H9 (cell line): ENCODE results near the gene USP6NL. TPM values are rescaled to one million over a fixed set of nuclear protein-coding genes. Genes with fewer than 3 reads are reported as not detected.

Experiments
- DNase-seq: peaks from one replicate; pipeline ENCODE4 v3.0.0-alpha.2; 2017
- H2AFZ ChIP-seq: one replicate; pipeline ENCODE4 v1.6.1; 2013; ENCODE audit warnings: mild to moderate bottlenecking, low read length, control low read depth, moderate library complexity
- H2AK5ac ChIP-seq: 2 replicates; pipeline ENCODE4 v1.6.1; 2013; ENCODE audit warnings: low read length, control low read depth, mixed read lengths; ENCODE audit not compliant: insufficient read length
- H2BK120ac ChIP-seq: one replicate; pipeline ENCODE4 v1.6.1; 2013; ENCODE audit warnings: low read depth, mild to moderate bottlenecking, low read length, control low read depth, inconsistent platforms; ENCODE audit not compliant: poor library complexity, severe bottlenecking
- H2BK12ac ChIP-seq: 2 replicates; pipeline ENCODE4 v1.6.1; 2013; ENCODE audit warnings: low read length, control low read depth, mixed read lengths, low read depth; ENCODE audit not compliant: insufficient read length
- H2BK15ac ChIP-seq: 2 replicates; pipeline ENCODE4 v1.6.1; 2013; ENCODE audit warnings: low read depth, low read length, control low read depth
- H2BK20ac ChIP-seq: one replicate; pipeline ENCODE4 v1.6.1; 2013; ENCODE audit warnings: low read depth, mild to moderate bottlenecking, low read length, control low read depth, inconsistent platforms; ENCODE audit not compliant: poor library complexity, severe bottlenecking
- H2BK5ac ChIP-seq: 2 replicates; pipeline ENCODE4 v1.6.1; 2013; ENCODE audit warnings: low read length, control low read depth, mixed read lengths; ENCODE audit not compliant: insufficient read length
- H3K14ac ChIP-seq: 2 replicates; pipeline ENCODE4 v1.6.1; 2013; ENCODE audit warnings: low read length, control low read depth; ENCODE audit not compliant: insufficient read depth
- H3K18ac ChIP-seq: 2 replicates; pipeline ENCODE4 v1.6.1; 2013; ENCODE audit warnings: low read depth, mild to moderate bottlenecking, mixed read lengths, low read length, control low read depth; ENCODE audit not compliant: insufficient read length
- H3K23ac ChIP-seq: 2 replicates; pipeline ENCODE4 v1.6.1; 2013; ENCODE audit warnings: low read length, control low read depth, mixed read lengths, low read depth; ENCODE audit not compliant: insufficient read length
- H3K23me2 ChIP-seq: 2 replicates; pipeline ENCODE4 v1.6.1; 2013; ENCODE audit warnings: low read depth, mild to moderate bottlenecking, mixed read lengths, low read length, control low read depth; ENCODE audit not compliant: insufficient read length, poor library complexity, severe bottlenecking
- H3K27ac ChIP-seq: 2 replicates; pipeline ENCODE4 v1.5.1; 2013; ENCODE audit warnings: low read length, control low read depth, mixed read lengths, low read depth; ENCODE audit not compliant: insufficient read length
- H3K27me3 ChIP-seq: 2 replicates; pipeline ENCODE4 v1.6.1; 2013; ENCODE audit warnings: low read length, control low read depth, inconsistent platforms; ENCODE audit not compliant: insufficient read depth
- H3K4ac ChIP-seq: 2 replicates; pipeline ENCODE4 v1.6.1; 2013; ENCODE audit warnings: low read depth, mild to moderate bottlenecking, control low read depth, inconsistent platforms, low read length, moderate library complexity
- H3K4me1 ChIP-seq: 2 replicates; pipeline ENCODE4 v1.6.1; 2013; ENCODE audit warnings: low read length, control low read depth, inconsistent platforms; ENCODE audit not compliant: insufficient read depth
- H3K4me2 ChIP-seq: 2 replicates; pipeline ENCODE4 v1.6.1; 2013; ENCODE audit warnings: low read length, control low read depth, mixed read lengths; ENCODE audit not compliant: insufficient read length, insufficient read depth
- H3K56ac ChIP-seq: 2 replicates; pipeline ENCODE4 v1.6.1; 2013; ENCODE audit warnings: low read depth, mild to moderate bottlenecking, mixed read lengths, low read length, control low read depth; ENCODE audit not compliant: insufficient read length
- H3K79me1 ChIP-seq: 2 replicates; pipeline ENCODE4 v1.6.1; 2013; ENCODE audit warnings: low read depth, mild to moderate bottlenecking, moderate library complexity, low read length, control low read depth, inconsistent platforms; ENCODE audit not compliant: insufficient read depth, poor library complexity, severe bottlenecking
- H3K79me2 ChIP-seq: 2 replicates; pipeline ENCODE4 v1.6.1; 2013; ENCODE audit warnings: low read length, control low read depth, inconsistent platforms; ENCODE audit not compliant: insufficient read depth
- H3K9ac ChIP-seq: 2 replicates; pipeline ENCODE4 v1.6.1; 2013; ENCODE audit warnings: low read length, control low read depth, mixed read lengths; ENCODE audit not compliant: insufficient read length; ENCODE audit errors: extremely low read depth
- H3K9me3 ChIP-seq: one replicate; pipeline ENCODE4 v1.6.1; 2013; ENCODE audit warnings: low read depth, low read length, inconsistent platforms; ENCODE audit not compliant: control insufficient read depth
- H3T11ph ChIP-seq: one replicate; pipeline ENCODE4 v1.6.1; 2013; ENCODE audit warnings: mild to moderate bottlenecking, low read length, control low read depth, inconsistent platforms
- H4K20me1 ChIP-seq: one replicate; pipeline ENCODE4 v1.6.1; 2013; ENCODE audit not compliant: control insufficient read depth, insufficient read length, insufficient read depth
- H4K5ac ChIP-seq: 2 replicates; pipeline ENCODE4 v1.6.1; 2013; ENCODE audit warnings: low read depth, mild to moderate bottlenecking, mixed read lengths, low read length, control low read depth; ENCODE audit not compliant: insufficient read length
- H4K8ac ChIP-seq: replicated peaks from 2 replicates; pipeline ENCODE4 v1.6.1; 2013; ENCODE audit warnings: low read length, control low read depth, mixed read lengths, low read depth; ENCODE audit not compliant: insufficient read length
- H4K91ac ChIP-seq: 2 replicates; pipeline ENCODE4 v1.6.1; 2013; ENCODE audit warnings: low read depth, mild to moderate bottlenecking, moderate library complexity, mixed read lengths, low read length, control low read depth; ENCODE audit not compliant: insufficient read length
- H3K27ac Mint-ChIP-seq, 3 experiments: 2 replicates in 2 of 3; 3 replicates in 1 of 3; pipeline ENCODE4 v1.8.0; 2020 to 2021; ENCODE audit warnings: mixed read lengths in 3 of 3, mild to moderate bottlenecking in 1 of 3, moderate library complexity in 1 of 3
- H3K27me3 Mint-ChIP-seq: 2 replicates; pipeline ENCODE4 v1.8.0; 2021; ENCODE audit warnings: low read depth, mild to moderate bottlenecking, moderate library complexity, mixed read lengths
- H3K36me3 Mint-ChIP-seq, 3 experiments: 2 replicates in 2 of 3; 3 replicates in 1 of 3; pipeline ENCODE4 v1.8.0; 2020 to 2021; ENCODE audit warnings: low read depth in 3 of 3, mixed read lengths in 3 of 3; ENCODE audit not compliant: insufficient read depth in 1 of 3
- H3K4me1 Mint-ChIP-seq, 2 experiments: 2 replicates each; pipeline ENCODE4 v1.8.0; 2020; ENCODE audit warnings: mixed read lengths in 2 of 2
- H3K4me3 Mint-ChIP-seq, 2 experiments: 2 replicates in 1 of 2; 3 replicates in 1 of 2; pipeline ENCODE4 v1.8.0; 2020 to 2021; ENCODE audit warnings: mild to moderate bottlenecking in 2 of 2, mixed read lengths in 2 of 2, moderate library complexity in 1 of 2
- H3K9me3 Mint-ChIP-seq, 2 experiments: 2 replicates in 1 of 2; 3 replicates in 1 of 2; pipeline ENCODE4 v1.8.0; 2020; ENCODE audit warnings: mild to moderate bottlenecking in 2 of 2, mixed read lengths in 2 of 2, moderate library complexity in 1 of 2
- total RNA-seq: library from RNA; stranded (reverse); gene quantifications from 2 replicates; pipeline ENCODE4 v1.2.1, GENCODE V29; 2021
- TF ChIP-seq, protein P1 (sequence below): fragments of 200-600 bp; sonication (generic); conservative IDR thresholded peaks from 3 replicates; pipeline ENCODE4 v1.8.0; 2021; ENCODE audit warnings: antibody characterized with exemption, mild to moderate bottlenecking

USP6NL gene
- total RNA-seq, 1 experiment from 2014 or later: 28.3 TPM

DNA sequence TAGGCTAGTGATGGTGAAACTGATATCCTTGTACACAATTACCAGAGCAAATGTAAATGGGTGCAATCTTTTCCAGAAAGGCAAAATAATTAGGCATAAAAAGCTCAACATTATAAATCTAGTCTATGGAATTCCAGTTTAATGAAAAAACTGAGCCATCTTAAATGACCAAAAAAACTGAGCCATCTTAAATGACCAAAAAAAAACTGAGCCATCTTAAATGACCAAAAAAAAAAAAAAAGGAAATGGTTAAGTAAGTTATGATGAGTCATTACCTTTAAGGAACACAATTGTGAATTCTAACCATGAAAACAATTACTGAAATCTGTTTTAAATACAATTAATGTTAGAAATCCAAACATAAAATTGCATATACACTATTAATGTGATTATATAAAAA is 25.3 kb downstream of the USP6NL start:
- H3K27ac Mint-ChIP-seq: no peak overlapping the region
- Histone ChIP-seq H3K9ac (no peak overlapping the region), H4K8ac (no peak overlapping the region), H2BK5ac (no peak overlapping the region), H2BK12ac (no peak overlapping the region), H3K4me2 (no peak overlapping the region), H3K14ac (no peak overlapping the region), H3K4ac (no peak overlapping the region), H3K18ac (no peak overlapping the region), H3K27ac (no peak overlapping the region), H2BK15ac (no peak overlapping the region), H3K27me3 (no peaks in the 10 kb centered on the region), H4K5ac (no peak overlapping the region), H3K9me3 (no peaks in the 10 kb centered on the region), H4K20me1 (no peaks in the 10 kb centered on the region), H2BK120ac (no peak overlapping the region), H3K79me1 (peaks cover 7% of the 10 kb centered on the region), H2BK20ac (no peak overlapping the region), H4K91ac (no peak overlapping the region), H3K79me2 (peaks cover 9% of the 10 kb centered on the region), H2AFZ (no peak overlapping the region), H3K4me1 (no peaks in the 10 kb centered on the region), H3T11ph (no peak overlapping the region), H2AK5ac (no peak overlapping the region), H3K23ac (no peak overlapping the region), H3K23me2 (no peaks in the 10 kb centered on the region), H3K56ac (no peak overlapping the region)
- peaks cover 20 to 25% of the 10 kb centered on the region in 2 experiments for H3K4me1 Mint-ChIP-seq
- no peaks in the 10 kb centered on the region for H3K27me3 Mint-ChIP-seq
- TF ChIP-seq, protein P1, sequence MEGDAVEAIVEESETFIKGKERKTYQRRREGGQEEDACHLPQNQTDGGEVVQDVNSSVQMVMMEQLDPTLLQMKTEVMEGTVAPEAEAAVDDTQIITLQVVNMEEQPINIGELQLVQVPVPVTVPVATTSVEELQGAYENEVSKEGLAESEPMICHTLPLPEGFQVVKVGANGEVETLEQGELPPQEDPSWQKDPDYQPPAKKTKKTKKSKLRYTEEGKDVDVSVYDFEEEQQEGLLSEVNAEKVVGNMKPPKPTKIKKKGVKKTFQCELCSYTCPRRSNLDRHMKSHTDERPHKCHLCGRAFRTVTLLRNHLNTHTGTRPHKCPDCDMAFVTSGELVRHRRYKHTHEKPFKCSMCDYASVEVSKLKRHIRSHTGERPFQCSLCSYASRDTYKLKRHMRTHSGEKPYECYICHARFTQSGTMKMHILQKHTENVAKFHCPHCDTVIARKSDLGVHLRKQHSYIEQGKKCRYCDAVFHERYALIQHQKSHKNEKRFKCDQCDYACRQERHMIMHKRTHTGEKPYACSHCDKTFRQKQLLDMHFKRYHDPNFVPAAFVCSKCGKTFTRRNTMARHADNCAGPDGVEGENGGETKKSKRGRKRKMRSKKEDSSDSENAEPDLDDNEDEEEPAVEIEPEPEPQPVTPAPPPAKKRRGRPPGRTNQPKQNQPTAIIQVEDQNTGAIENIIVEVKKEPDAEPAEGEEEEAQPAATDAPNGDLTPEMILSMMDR: no peak
- H3K4me3 Mint-ChIP-seq: no peak overlapping the region
- H3K9me3 Mint-ChIP-seq: peaks cover 7 to 13% of the 10 kb centered on the region in 2 experiments
- peaks cover 23 to 28% (median 28%) of the 10 kb centered on the region in 3 experiments for H3K36me3 Mint-ChIP-seq
- no peak for DNase-seq
